GM11168 (cell line): ENCODE results near the gene MRE11.
"Not testable (repeated sequence)": the region's sequence is repeated elsewhere in the genome, so short reads cannot be mapped to it uniquely, and the experiment has no call there.

Experiments used
- in situ Hi-C: fragments of 300-500 bp; cut with MboI; formaldehyde crosslinking; loops from one replicate; pipeline ENCODE4 v1.12.0; 2022; ENCODE audit warnings: low sequenced_read_pairs; ENCODE audit not compliant: unreplicated experiment

Gene MRE11

DNA sequence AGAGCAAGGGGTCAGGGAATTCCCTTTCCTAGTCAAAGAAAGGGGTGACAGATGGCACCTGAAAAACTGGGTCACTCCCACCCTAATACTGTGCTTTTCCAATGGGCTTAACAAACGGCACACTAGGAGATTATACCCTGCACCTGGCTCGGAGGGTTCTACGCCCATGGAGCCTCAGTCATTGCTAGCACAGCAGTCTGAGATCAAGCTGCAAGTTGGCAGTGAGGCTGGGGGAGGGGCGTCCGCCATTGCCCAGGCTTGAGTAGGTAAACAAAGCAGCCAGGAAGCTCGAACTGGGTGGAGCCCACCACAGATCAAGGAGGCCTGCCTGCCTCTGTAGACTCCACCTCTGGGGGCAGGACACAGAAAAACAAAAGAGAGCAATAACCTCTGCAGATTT, 123.1 kb downstream of the MRE11 start:
- in situ Hi-C loops, result not testable (repeated sequence)
